Coronary artery (tissue), 2 donors: ENCODE results near the gene MARK3.

Experiments used
- DNase-seq: peaks from one replicate; pipeline ENCODE4 v3.0.0-alpha.2; 2017; ENCODE audit warnings: low spot score
- H3K27ac ChIP-seq, 2 donors: fragments of 200-600 bp; sonication (generic); one replicate each; pipeline ENCODE4 v1.5.1; 2016 to 2019
- H3K4me3 ChIP-seq: fragments of 200-600 bp; sonication (generic); 2 replicates; pipeline ENCODE4 v1.5.1; 2016; ENCODE audit warnings: mild to moderate bottlenecking, moderate library complexity
- TF ChIP-seq, protein P1 (sequence below): fragments of 200-600 bp; sonication (generic); IDR thresholded peaks from one replicate; pipeline ENCODE4 v1.5.1; 2019; ENCODE audit warnings: antibody characterized with exemption

MARK3 gene

DNA sequence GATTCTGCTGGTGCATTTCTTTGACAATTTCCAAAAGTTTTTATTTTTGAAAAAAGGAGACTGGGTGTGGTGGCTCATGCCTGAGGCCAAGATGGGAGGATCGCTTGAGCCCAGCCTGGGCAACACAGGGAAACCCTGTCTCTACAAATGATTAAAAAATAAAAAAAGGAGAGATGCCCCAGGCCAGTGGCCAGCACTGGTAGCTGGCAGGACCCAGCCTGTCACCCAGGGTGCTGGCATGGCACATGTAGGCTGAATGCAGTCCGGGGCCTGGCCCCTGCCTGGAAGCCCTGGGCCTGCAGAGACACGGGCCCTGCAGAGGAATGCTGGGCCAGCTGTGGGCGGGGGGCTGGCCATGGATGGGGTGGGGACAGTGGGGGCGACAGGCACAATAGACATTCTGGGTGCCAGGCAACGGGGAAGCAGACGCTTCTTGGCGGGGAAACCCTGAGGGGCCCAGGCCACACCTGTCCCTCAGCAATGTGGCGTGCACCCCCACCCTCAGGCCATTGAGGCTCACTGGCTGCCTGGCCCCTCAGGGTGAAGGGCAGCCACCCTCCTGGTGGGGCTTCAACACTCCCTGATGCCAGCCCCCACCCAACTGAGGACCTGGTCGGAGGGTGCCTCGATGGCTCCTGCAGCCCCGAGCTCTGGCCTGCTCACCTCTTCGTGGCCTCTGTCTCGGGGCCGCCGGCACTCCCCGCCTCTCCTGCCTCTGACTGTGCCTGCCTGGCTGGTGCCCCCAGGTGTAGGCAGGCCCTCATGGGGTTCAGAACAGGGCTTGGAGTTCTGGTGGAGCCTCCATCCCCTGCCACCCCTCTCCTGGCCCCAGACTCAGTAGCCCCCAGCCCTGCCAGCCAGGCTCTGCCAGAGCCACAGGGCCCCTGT, 155.8 kb downstream of the MARK3 start:
- TF ChIP-seq, protein P1, sequence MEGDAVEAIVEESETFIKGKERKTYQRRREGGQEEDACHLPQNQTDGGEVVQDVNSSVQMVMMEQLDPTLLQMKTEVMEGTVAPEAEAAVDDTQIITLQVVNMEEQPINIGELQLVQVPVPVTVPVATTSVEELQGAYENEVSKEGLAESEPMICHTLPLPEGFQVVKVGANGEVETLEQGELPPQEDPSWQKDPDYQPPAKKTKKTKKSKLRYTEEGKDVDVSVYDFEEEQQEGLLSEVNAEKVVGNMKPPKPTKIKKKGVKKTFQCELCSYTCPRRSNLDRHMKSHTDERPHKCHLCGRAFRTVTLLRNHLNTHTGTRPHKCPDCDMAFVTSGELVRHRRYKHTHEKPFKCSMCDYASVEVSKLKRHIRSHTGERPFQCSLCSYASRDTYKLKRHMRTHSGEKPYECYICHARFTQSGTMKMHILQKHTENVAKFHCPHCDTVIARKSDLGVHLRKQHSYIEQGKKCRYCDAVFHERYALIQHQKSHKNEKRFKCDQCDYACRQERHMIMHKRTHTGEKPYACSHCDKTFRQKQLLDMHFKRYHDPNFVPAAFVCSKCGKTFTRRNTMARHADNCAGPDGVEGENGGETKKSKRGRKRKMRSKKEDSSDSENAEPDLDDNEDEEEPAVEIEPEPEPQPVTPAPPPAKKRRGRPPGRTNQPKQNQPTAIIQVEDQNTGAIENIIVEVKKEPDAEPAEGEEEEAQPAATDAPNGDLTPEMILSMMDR = no peak
- H3K27ac ChIP-seq = peak overlapping the region; percentile 72 to 93
- no peak overlapping the region for H3K4me3 ChIP-seq
- no peak for DNase-seq

DNA sequence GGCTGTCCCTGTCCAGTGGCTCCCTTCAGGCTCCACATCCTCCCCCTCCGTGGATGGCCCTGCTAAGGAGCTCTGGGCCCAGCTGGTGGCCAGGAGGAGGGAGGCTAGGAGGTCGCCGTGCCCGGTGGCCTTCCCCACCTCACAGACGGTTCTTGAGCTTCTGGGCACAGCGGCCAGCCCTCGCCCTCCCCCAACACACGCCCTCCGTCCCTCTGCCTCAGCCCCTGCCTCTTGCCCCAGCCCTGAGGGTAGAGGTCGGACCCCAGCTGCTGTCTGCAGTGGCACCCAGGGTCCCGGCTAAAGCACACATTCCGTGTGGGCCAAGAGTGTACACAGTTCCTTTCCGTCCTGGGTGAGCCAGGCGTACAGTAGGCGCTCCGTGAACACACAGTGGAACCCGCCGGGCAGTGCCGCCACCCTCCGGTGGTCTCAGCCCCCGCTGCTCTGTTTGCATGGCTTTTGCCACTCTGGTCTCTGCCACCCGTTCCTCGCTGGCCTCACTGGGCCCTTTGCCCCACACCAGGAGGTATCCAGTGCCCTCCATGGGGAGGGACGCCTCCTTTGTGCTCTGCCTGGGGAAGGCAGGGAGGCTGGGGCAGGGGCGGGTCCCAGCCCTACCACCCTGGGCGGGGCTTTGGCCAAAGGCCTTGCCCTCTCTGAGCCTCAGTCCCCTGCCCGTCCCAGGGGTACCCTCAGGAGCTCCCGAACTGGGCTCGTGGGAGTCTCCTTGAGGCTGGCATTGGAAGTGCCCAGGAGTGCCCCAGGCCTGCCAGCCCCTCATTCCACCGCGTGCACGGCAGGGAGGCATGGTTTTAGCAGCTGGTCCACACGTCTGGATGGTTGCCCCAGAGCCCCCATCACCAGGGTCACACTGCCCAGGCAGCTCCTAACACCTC, 156.7 kb downstream of the MARK3 start:
- DNase-seq = no peak
- TF ChIP-seq, protein P1 = no peak

DNA sequence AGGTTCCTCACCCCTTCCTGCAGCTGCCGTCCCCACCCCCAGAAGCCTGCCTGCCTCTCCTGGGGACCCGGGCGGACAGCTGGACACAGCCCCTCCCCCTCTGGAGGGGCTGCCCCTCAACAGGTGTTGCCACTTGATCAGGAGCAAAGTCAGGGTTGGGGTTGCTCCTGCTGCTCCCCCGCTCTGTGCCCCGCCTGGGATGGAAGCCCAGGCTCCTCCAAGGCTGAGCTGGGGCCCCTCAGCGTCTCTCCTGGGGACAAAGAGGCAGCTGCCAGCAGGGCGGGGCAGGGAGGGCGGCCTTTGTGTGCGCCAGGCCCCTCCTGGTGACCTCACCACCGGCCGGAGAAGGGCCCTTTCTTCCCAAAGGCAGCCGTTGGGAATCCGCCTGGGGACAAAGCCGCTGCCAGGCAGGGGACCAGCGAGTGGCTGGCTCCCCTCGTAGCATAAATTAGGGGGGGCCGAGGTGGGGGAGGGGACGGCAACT, 157.4 kb downstream of the MARK3 start:
- Histone ChIP-seq H3K27ac (peak overlapping the region; percentile 72 to 93), H3K4me3 (peak overlapping the region; percentile 26)
- DNase-seq = no peak
- TF ChIP-seq, protein P1 = no peak

More for the DNA sequence above, 156.7 kb downstream of the MARK3 start:
- Histone ChIP-seq H3K4me3 (peak overlapping the region; percentile 26), H3K27ac (peak overlapping the region; percentile 72 to 93)

DNA sequence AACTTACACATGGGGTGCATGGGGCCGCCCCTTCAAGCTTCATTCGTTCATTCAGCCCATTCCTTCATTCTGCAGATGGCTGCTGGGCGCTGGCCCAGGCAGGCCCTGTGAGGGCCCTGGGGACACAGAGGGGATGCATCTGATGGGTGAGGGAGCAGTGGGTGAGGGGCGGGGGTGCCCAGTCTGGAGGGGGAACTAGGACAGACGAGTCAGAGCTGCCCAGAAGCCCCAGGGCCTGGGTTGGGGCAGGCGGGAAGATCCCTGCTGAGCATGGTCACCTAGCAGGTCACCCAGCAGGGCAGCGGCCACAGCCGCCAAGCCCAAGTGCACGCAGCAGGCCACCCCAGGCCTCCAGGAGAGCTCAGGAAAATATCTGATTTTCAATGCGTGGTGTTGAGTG, 157.9 kb downstream of the MARK3 start:
- DNase-seq = no peak
- TF ChIP-seq, protein P1 = no peak
- H3K4me3 ChIP-seq = peak overlapping the region; percentile 26
- H3K27ac ChIP-seq = peak overlapping the region; percentile 72 to 93

DNA sequence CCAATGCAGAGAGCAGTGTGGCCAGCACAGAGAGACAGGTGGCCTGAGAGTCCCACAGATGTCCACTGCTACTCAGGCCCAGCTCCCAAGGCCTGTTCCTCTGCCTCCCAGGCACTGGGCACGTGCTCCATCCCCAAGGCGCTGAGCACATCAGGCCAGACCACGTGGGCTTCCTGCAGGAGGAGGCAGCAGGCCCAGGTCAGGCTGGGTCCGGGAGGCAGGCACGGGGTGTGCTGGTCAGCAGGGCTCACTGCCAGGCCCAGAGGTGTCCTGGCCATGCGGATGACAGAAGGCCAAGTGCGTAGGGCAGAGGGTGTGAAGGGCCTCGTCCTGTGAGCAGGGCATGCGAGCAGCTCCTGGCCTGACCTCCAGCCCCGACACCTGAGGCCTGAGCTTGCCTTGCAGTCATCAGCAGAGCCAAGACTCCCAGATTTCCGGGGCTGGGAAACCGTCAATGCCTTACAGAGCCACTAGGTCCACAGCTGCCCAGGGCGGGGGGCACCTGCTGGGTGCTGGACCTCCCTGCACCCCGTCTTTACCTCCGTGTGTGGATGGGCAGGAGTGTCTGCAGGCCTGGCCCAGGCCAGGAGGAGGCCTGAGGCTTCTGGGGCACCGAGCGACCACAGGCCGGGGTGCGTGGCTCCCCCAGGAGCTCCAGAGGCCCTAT, 158.6 kb downstream of the MARK3 start:
- no peak for DNase-seq
- TF ChIP-seq, protein P1 = no peak
- Histone ChIP-seq H3K27ac (peak overlapping the region in 1 of 2 donors; percentile 93), H3K4me3 (no peak overlapping the region)

DNA sequence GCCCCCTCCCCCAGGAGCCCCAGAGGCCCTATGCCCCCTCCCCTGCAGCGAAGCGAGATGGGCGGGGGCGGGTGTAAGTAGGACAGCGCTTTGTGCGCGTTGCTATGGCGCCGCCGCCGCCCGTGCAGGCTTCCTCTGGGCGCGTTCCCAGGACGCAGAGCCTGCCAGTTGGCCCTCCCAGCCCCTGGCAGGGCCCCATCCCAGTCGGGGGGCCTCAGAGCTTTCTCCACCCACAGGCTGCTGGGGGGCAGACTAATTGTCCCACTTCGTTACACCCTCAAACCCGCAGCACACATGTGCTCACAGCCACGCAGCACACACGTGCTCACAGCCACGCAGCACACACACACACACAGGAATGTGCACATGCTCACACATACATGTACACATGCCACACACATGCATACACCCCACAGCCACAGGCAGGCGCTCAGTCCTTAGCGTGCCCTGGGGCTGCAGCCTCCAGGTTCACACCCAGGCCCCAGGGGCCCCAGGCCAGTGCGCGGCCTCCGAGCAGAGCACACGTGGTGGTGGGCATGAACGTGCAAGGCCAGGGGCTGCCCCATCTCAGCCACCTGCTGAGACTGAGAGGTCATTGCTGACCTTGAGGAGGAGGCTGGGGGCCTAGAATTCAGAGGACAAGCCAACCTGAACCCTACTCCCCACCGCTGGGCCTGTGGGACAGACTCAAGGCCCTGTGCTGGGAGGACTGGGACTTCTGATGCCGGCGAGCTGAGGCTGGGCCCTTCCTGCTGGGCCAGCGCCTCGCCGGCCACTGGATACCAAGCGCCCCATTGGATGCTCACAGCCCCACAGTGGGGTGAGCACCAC, 159.4 kb downstream of the MARK3 start:
- Histone ChIP-seq H3K4me3 (no peak overlapping the region), H3K27ac (peak overlapping the region in 1 of 2 donors; percentile 93)
- no peak for DNase-seq
- TF ChIP-seq, protein P1 = no peak
